Activated B cell treated with CpG ODN at 0.5 μM for 24 hours (primary cell): ENCODE measurements around the gene DEFB112. TPM values are rescaled to one million over a fixed set of nuclear protein-coding genes. Genes with fewer than 3 reads are reported as not detected.

Experiments
- ATAC-seq: fragments of 200-7000 bp; cut with Tn5 transposase; one replicate; pipeline ENCODE4 v1.10.0; 2021; ENCODE audit warnings: low read depth, mild to moderate bottlenecking, moderate library complexity
- CTCF ChIA-PET: fragments of 350-600 bp; sonication (Branson Sonifier 250); formaldehyde crosslinking; loops from one replicate; lab custom pipeline; 2021; ENCODE audit warnings: antibody characterized with exemption; lab: Charles Lee
- POLR2A ChIA-PET: fragments of 350-600 bp; sonication (Branson Sonifier 250); formaldehyde crosslinking; loops from one replicate; lab custom pipeline; 2021; ENCODE audit warnings: antibody characterized with exemption; lab: Charles Lee
- DNase-seq: peaks from one replicate; pipeline ENCODE4 v3.0.0; 2022
- H3K27ac Mint-ChIP-seq: one replicate; pipeline ENCODE4 v1.8.0; 2020; ENCODE audit warnings: mixed read lengths
- H3K27me3 Mint-ChIP-seq: one replicate; pipeline ENCODE4 v1.8.0; 2021; ENCODE audit warnings: mixed read lengths
- H3K36me3 Mint-ChIP-seq: one replicate; pipeline ENCODE4 v1.8.0; 2021; ENCODE audit warnings: low read depth, mixed read lengths
- H3K4me1 Mint-ChIP-seq: one replicate; pipeline ENCODE4 v1.8.0; 2021; ENCODE audit warnings: mixed read lengths
- H3K4me3 Mint-ChIP-seq: one replicate; pipeline ENCODE4 v1.8.0; 2020; ENCODE audit warnings: mild to moderate bottlenecking, mixed read lengths
- H3K9me3 Mint-ChIP-seq: one replicate; pipeline ENCODE4 v1.8.0; 2020; ENCODE audit warnings: mixed read lengths
- CTCF ChIP-seq: fragments of 200-600 bp; IDR thresholded peaks from one replicate; pipeline ENCODE4 v1.8.0; 2022; ENCODE audit warnings: antibody characterized with exemption, mild to moderate bottlenecking
- intact Hi-C: fragments of 100-400 bp; cut with micrococcal nuclease; formaldehyde crosslinking; loops from one replicate; pipeline ENCODE4 v1.15.1; 2024
- total RNA-seq: library from RNA; stranded (reverse); gene quantifications from 2 replicates; pipeline ENCODE4 v1.2.3, GENCODE V29; 2022

Gene DEFB112
- total RNA-seq, 1 donor from 2014 or later = not detected

- no peak for DNase-seq
- TF ChIP-seq CTCF = no peak
- Mint-ChIP-seq H3K27ac (no peak overlapping the region), H3K9me3 (peaks cover 2% of the 10 kb centered on the region), H3K36me3 (no peaks in the 10 kb centered on the region), H3K4me3 (no peak overlapping the region), H3K27me3 (no peaks in the 10 kb centered on the region), H3K4me1 (no peaks in the 10 kb centered on the region)
- intact Hi-C loops = no loop called here
- POLR2A ChIA-PET = no interaction called here
- no peak for ATAC-seq
- CTCF ChIA-PET = no interaction called here
Measured at GRCh38 chr6:50076431-50076830, 26.7 kb upstream of the DEFB112 start.

- intact Hi-C loops = no loop called here
- Mint-ChIP-seq H3K4me1 (no peaks in the 10 kb centered on the region), H3K36me3 (no peaks in the 10 kb centered on the region), H3K9me3 (peaks cover 4% of the 10 kb centered on the region), H3K4me3 (no peak overlapping the region), H3K27ac (no peak overlapping the region), H3K27me3 (no peaks in the 10 kb centered on the region)
- no peak for TF ChIP-seq CTCF
- no peak for DNase-seq
- ATAC-seq = no peak
- ChIA-PET POLR2A (no interaction called here), CTCF (no interaction called here)
Measured at GRCh38 chr6:50071921-50072320, 22.2 kb upstream of the DEFB112 start.

- no peak for ATAC-seq
- intact Hi-C loops = no loop called here
- TF ChIP-seq CTCF = no peak
- H3K27me3 Mint-ChIP-seq = no peaks in the 10 kb centered on the region
- peaks cover 6% of the 10 kb centered on the region for H3K9me3 Mint-ChIP-seq
- no peak for DNase-seq
- no peaks in the 10 kb centered on the region for H3K4me1 Mint-ChIP-seq
- ChIA-PET POLR2A (no interaction called here), CTCF (no interaction called here)
- no peak overlapping the region for H3K4me3 Mint-ChIP-seq
- H3K27ac Mint-ChIP-seq = no peak overlapping the region
- H3K36me3 Mint-ChIP-seq = no peaks in the 10 kb centered on the region
Measured at GRCh38 chr6:50070101-50070500, 20.4 kb upstream of the DEFB112 start.

- DNase-seq = no peak
- ATAC-seq = no peak
- Mint-ChIP-seq H3K27ac (no peak overlapping the region), H3K4me1 (no peaks in the 10 kb centered on the region), H3K9me3 (peaks cover 2% of the 10 kb centered on the region), H3K4me3 (no peak overlapping the region), H3K36me3 (no peaks in the 10 kb centered on the region), H3K27me3 (no peaks in the 10 kb centered on the region)
- POLR2A ChIA-PET = no interaction called here
- TF ChIP-seq CTCF = no peak
- intact Hi-C loops = no loop called here
- CTCF ChIA-PET = no interaction called here
Measured at GRCh38 chr6:50062051-50062450, 12.3 kb upstream of the DEFB112 start.

- ChIA-PET CTCF (no interaction called here), POLR2A (no interaction called here)
Measured at GRCh38 chr6:50056242-50056641, 6.5 kb upstream of the DEFB112 start.

More at GRCh38 chr6:50056242-50056641, 6.5 kb upstream of the DEFB112 start:
- no peak for DNase-seq
- no peaks in the 10 kb centered on the region for H3K4me1 Mint-ChIP-seq
- intact Hi-C loops = no loop called here
- H3K27ac Mint-ChIP-seq = no peak overlapping the region
- H3K36me3 Mint-ChIP-seq = no peaks in the 10 kb centered on the region
- ATAC-seq = no peak
- H3K27me3 Mint-ChIP-seq = no peaks in the 10 kb centered on the region
- TF ChIP-seq CTCF = no peak
- H3K4me3 Mint-ChIP-seq = no peak overlapping the region
- no peaks in the 10 kb centered on the region for H3K9me3 Mint-ChIP-seq
